ENCODE results near the gene JCAD. TPM values are rescaled to one million over a fixed set of nuclear protein-coding genes. Genes with fewer than 3 reads are reported as not detected.

Gene JCAD
- total RNA-seq, 1 donor from 2014 or later: not detected

GRCh38 chr10:30018496-30018895 lies 40.9 kb downstream of the JCAD start:
- no peaks in the 10 kb centered on the region for H3K4me1 Mint-ChIP-seq
- H3K9me3 Mint-ChIP-seq: no peaks in the 10 kb centered on the region
- H3K4me3 Mint-ChIP-seq: no peak overlapping the region
- DNase-seq (no peak), ATAC-seq (ENCODE audit: low read depth) (no peak)
- intact Hi-C loops (cut with micrococcal nuclease): no loop called here
- ChIA-PET CTCF (no interaction called here), POLR2A (no interaction called here)
- no peaks in the 10 kb centered on the region for H3K36me3 Mint-ChIP-seq (ENCODE audit: low read depth)
- no peak overlapping the region for H3K27ac Mint-ChIP-seq
- peaks cover 8% of the 10 kb centered on the region for H3K27me3 Mint-ChIP-seq
- no peak for TF ChIP-seq CTCF (IDR thresholded peaks at IDR 0.05)

GRCh38 chr10:30017966-30018365 lies 41.4 kb downstream of the JCAD start:
- peaks cover 8% of the 10 kb centered on the region for H3K27me3 Mint-ChIP-seq

GRCh38 chr10:30017556-30017955 lies 41.8 kb downstream of the JCAD start:
- H3K9me3 Mint-ChIP-seq: no peaks in the 10 kb centered on the region
- ATAC-seq (ENCODE audit: low read depth) (no peak), DNase-seq (no peak)
- intact Hi-C loops (cut with micrococcal nuclease): no loop called here
- POLR2A ChIA-PET: no interaction called here
- no peak for TF ChIP-seq CTCF (IDR thresholded peaks at IDR 0.05)
- CTCF ChIA-PET: no interaction called here
- H3K27ac Mint-ChIP-seq: no peak overlapping the region
- no peak overlapping the region for H3K4me3 Mint-ChIP-seq
- H3K27me3 Mint-ChIP-seq: peaks cover 8% of the 10 kb centered on the region
- no peaks in the 10 kb centered on the region for H3K36me3 Mint-ChIP-seq (ENCODE audit: low read depth)
- H3K4me1 Mint-ChIP-seq: no peaks in the 10 kb centered on the region

More at GRCh38 chr10:30017966-30018365, 41.4 kb downstream of the JCAD start:
- H3K36me3 Mint-ChIP-seq (ENCODE audit: low read depth): no peaks in the 10 kb centered on the region
- ChIA-PET CTCF (no interaction called here), POLR2A (no interaction called here)
- DNase-seq: no peak
- intact Hi-C loops (cut with micrococcal nuclease): no loop called here
- H3K9me3 Mint-ChIP-seq: no peaks in the 10 kb centered on the region
- ATAC-seq (ENCODE audit: low read depth): no peak
- no peaks in the 10 kb centered on the region for H3K4me1 Mint-ChIP-seq
- H3K4me3 Mint-ChIP-seq: no peak overlapping the region
- H3K27ac Mint-ChIP-seq: no peak overlapping the region
- TF ChIP-seq CTCF (IDR thresholded peaks at IDR 0.05): no peak

GRCh38 chr10:30014511-30014910 lies 44.9 kb downstream of the JCAD start:
- no peaks in the 10 kb centered on the region for H3K36me3 Mint-ChIP-seq (ENCODE audit: low read depth)
- peaks cover 8% of the 10 kb centered on the region for H3K27me3 Mint-ChIP-seq
- no peak overlapping the region for H3K4me3 Mint-ChIP-seq
- no peak for ATAC-seq (ENCODE audit: low read depth)
- no peak for DNase-seq
- no peak overlapping the region for H3K27ac Mint-ChIP-seq
- TF ChIP-seq CTCF (IDR thresholded peaks at IDR 0.05): no peak
- H3K9me3 Mint-ChIP-seq: no peaks in the 10 kb centered on the region
- intact Hi-C loops (cut with micrococcal nuclease): no loop called here
- POLR2A ChIA-PET: no interaction called here
- no peaks in the 10 kb centered on the region for H3K4me1 Mint-ChIP-seq
- CTCF ChIA-PET: interaction anchor here (0.8 kb wide), 1 partner anchor 16 kb away, joined by 3 read pairs; no protein-coding TSS in a partner anchor

GRCh38 chr10:30013757-30014156 lies 45.6 kb downstream of the JCAD start:
- H3K4me3 Mint-ChIP-seq: no peak overlapping the region
- H3K27me3 Mint-ChIP-seq: peaks cover 7% of the 10 kb centered on the region
- no peaks in the 10 kb centered on the region for H3K4me1 Mint-ChIP-seq
- no peaks in the 10 kb centered on the region for H3K9me3 Mint-ChIP-seq
- DNase-seq: no peak
- ChIA-PET CTCF (interaction anchor here (1.7 kb wide), 1 partner anchor 15 kb away, joined by 4 read pairs; no protein-coding TSS in a partner anchor), POLR2A (no interaction called here)
- H3K36me3 Mint-ChIP-seq (ENCODE audit: low read depth): no peaks in the 10 kb centered on the region
- intact Hi-C loops (cut with micrococcal nuclease): no loop called here
- no peak for TF ChIP-seq CTCF (IDR thresholded peaks at IDR 0.05)
- no peak overlapping the region for H3K27ac Mint-ChIP-seq
- no peak for ATAC-seq (ENCODE audit: low read depth)
